A549 (cell line): ENCODE data around the gene LAMB3. TPM values are rescaled to one million over a fixed set of nuclear protein-coding genes. Genes with fewer than 3 reads are reported as not detected.

Experiments used
- ATAC-seq, 2 experiments: fragments of 200-7000 bp in 1 of 2; fragments of >200 bp in 1 of 2; cut with Nextera tagmentation in 1 of 2; cut with Tn5 transposase in 1 of 2; 3 replicates each; pipeline versions ENCODE4 v1.8.0 to v1.9.1; 2018 to 2020; ENCODE audit warnings: mild to moderate bottlenecking in 1 of 2, moderate library complexity in 1 of 2
- CTCF ChIA-PET: fragments of 300-600 bp; sonication (Branson Sonifier 250); formaldehyde crosslinking; extraction: SDS; loops from one replicate; lab custom pipeline; 2021; ENCODE audit warnings: antibody characterized with exemption, inconsistent platforms; lab: Yijun Ruan, JAX
- POLR2A ChIA-PET: fragments of 350-600 bp; formaldehyde crosslinking; extraction: SDS; loops from one replicate; lab custom pipeline; 2021; ENCODE audit warnings: antibody characterized with exemption, inconsistent platforms; lab: Yijun Ruan, JAX
- DNase-seq, 2 experiments: peaks; one replicate each; pipeline versions ENCODE4 v3.0.0 to v3.0.0-alpha.2; 2011 to 2016; ENCODE audit warnings: low read depth in 1 of 2, low spot score in 1 of 2
- FAIRE-seq: peaks from 2 replicates; lab custom pipeline; 2011; peaks lifted over from hg19 to GRCh38; lab: Jason Lieb, UNC
- H3K27ac ChIP-seq, 2 experiments: fragments of >200 bp; sonication (Bioruptor Twin); formaldehyde crosslinking; 3 replicates each; pipeline ENCODE4 v1.5.1; 2016 to 2017
- H3K4me1 ChIP-seq: fragments of >200 bp; sonication (Bioruptor Twin); formaldehyde crosslinking; 3 replicates; pipeline ENCODE4 v1.6.1; 2016
- H3K4me2 ChIP-seq: fragments of >200 bp; sonication (Bioruptor Twin); formaldehyde crosslinking; 3 replicates; pipeline ENCODE4 v1.6.1; 2016
- H3K4me3 ChIP-seq: fragments of >200 bp; sonication (Bioruptor Twin); formaldehyde crosslinking; 3 replicates; pipeline ENCODE4 v1.5.1; 2016
- H3K9me3 ChIP-seq: fragments of >200 bp; sonication (Bioruptor Twin); formaldehyde crosslinking; 3 replicates; pipeline ENCODE4 v1.6.1; 2016
- ATOH8 ChIP-seq: fragments of 250-450 bp; sonication (Bioruptor Pico); IDR thresholded peaks from 2 replicates; pipeline ENCODE4 v1.5.0; 2020; ENCODE audit warnings: low read depth, mild to moderate bottlenecking, moderate library complexity
- BHLHE40 ChIP-seq: IDR thresholded peaks from 2 replicates; pipeline ENCODE4 v1.6.1; 2012; ENCODE audit warnings: low read depth, low read length, inconsistent platforms
- CEBPB ChIP-seq, 2 experiments: fragments of >200 bp in 1 of 2; sonication (Bioruptor Twin) in 1 of 2; formaldehyde crosslinking in 1 of 2; IDR thresholded peaks; 2 replicates each; pipeline ENCODE4 v1.6.1; 2012 to 2016
- CHD2 ChIP-seq: fragments of 150-350 bp; IDR thresholded peaks from 2 replicates; pipeline ENCODE4 v1.6.1; 2014; ENCODE audit warnings: low read length; ENCODE audit not compliant: partially characterized antibody
- EHF ChIP-seq: fragments of 250-450 bp; sonication (Bioruptor Pico); IDR thresholded peaks from 2 replicates; pipeline ENCODE4 v1.5.0; 2020; ENCODE audit warnings: mild to moderate bottlenecking
- EHMT2 ChIP-seq: fragments of 200-600 bp; sonication (generic); IDR thresholded peaks from 2 replicates; pipeline ENCODE4 v1.6.1; 2016; ENCODE audit warnings: antibody characterized with exemption, low read depth, mild to moderate bottlenecking, moderate library complexity
- ELK1 ChIP-seq: fragments of 150-350 bp; IDR thresholded peaks from 2 replicates; pipeline ENCODE4 v1.6.1; 2014; ENCODE audit warnings: low read depth, mild to moderate bottlenecking, low read length
- ESRRA ChIP-seq: fragments of 150-350 bp; IDR thresholded peaks from 2 replicates; pipeline ENCODE4 v1.6.1; 2014; ENCODE audit warnings: mild to moderate bottlenecking, low read length, borderline replicate concordance
- FOSL2 ChIP-seq, 2 experiments: fragments of 450-650 bp in 1 of 2; fragments of >200 bp in 1 of 2; sonication (Bioruptor Twin) in 1 of 2; formaldehyde crosslinking; IDR thresholded peaks; 2 replicates each; pipeline versions ENCODE4 v1.5.0 to v1.6.1; 2016 to 2020; ENCODE audit warnings: mild to moderate bottlenecking in 1 of 2, moderate library complexity in 1 of 2
- FOXS1 ChIP-seq: fragments of 250-450 bp; sonication (Bioruptor Pico); IDR thresholded peaks from 2 replicates; pipeline ENCODE4 v1.5.0; 2020; ENCODE audit warnings: mild to moderate bottlenecking, moderate library complexity
- HDAC2 ChIP-seq: fragments of 200-600 bp; sonication (generic); IDR thresholded peaks from 2 replicates; pipeline ENCODE4 v1.6.1; 2016
- HEYL ChIP-seq: fragments of 250-450 bp; sonication (Bioruptor Pico); IDR thresholded peaks from 2 replicates; pipeline ENCODE4 v1.8.0; 2021; ENCODE audit warnings: mild to moderate bottlenecking, moderate library complexity
- HOXA7 ChIP-seq: fragments of 250-450 bp; sonication (Bioruptor Pico); IDR thresholded peaks from 2 replicates; pipeline ENCODE4 v1.5.0; 2020; ENCODE audit warnings: mild to moderate bottlenecking, moderate library complexity
- HOXB13 ChIP-seq: fragments of 250-450 bp; sonication (Bioruptor Pico); IDR thresholded peaks from 2 replicates; pipeline ENCODE4 v1.5.0; 2020; ENCODE audit warnings: low read depth, mild to moderate bottlenecking, moderate library complexity
- HOXB5 ChIP-seq: fragments of 250-450 bp; sonication (Bioruptor Pico); IDR thresholded peaks from 2 replicates; pipeline ENCODE4 v1.5.0; 2020; ENCODE audit warnings: mild to moderate bottlenecking, moderate library complexity
- JUN ChIP-seq, 2 experiments: fragments of >200 bp; sonication (Bioruptor Twin); formaldehyde crosslinking; IDR thresholded peaks; 2 replicates in 1 of 2; 3 replicates in 1 of 2; pipeline ENCODE4 v1.6.1; 2016 to 2017
- JUNB ChIP-seq: fragments of >200 bp; sonication (Bioruptor Twin); formaldehyde crosslinking; IDR thresholded peaks from 2 replicates; pipeline ENCODE4 v1.6.1; 2016
- KDM1A ChIP-seq: fragments of 200-600 bp; sonication (generic); IDR thresholded peaks from 2 replicates; pipeline ENCODE4 v1.6.1; 2016; ENCODE audit warnings: low read depth, mild to moderate bottlenecking
- MAZ ChIP-seq: fragments of 150-350 bp; IDR thresholded peaks from 2 replicates; pipeline ENCODE4 v1.6.1; 2014; ENCODE audit warnings: antibody characterized with exemption, low read depth, low read length, borderline replicate concordance
- NPAS2 ChIP-seq: fragments of 250-450 bp; sonication (Bioruptor Pico); IDR thresholded peaks from 2 replicates; pipeline ENCODE4 v1.8.0; 2022; ENCODE audit warnings: mild to moderate bottlenecking, moderate library complexity, borderline replicate concordance
- PBX3 ChIP-seq: IDR thresholded peaks from 2 replicates; pipeline ENCODE4 v1.6.1; 2012
- POLR2AphosphoS2 ChIP-seq: conservative IDR thresholded peaks from 2 replicates; pipeline ENCODE4 v1.6.1; 2012; ENCODE audit warnings: low read length, improper control_type of control experiment, inconsistent platforms
- RAD21 ChIP-seq, 2 experiments: fragments of >200 bp in 1 of 2; sonication (Bioruptor Twin) in 1 of 2; formaldehyde crosslinking in 1 of 2; IDR thresholded peaks in 1 of 2; conservative IDR thresholded peaks in 1 of 2; 2 replicates in 1 of 2; 3 replicates in 1 of 2; pipeline ENCODE4 v1.6.1; 2012 to 2018; ENCODE audit warnings: inconsistent platforms in 1 of 2
- RARB ChIP-seq: fragments of 250-450 bp; sonication (Bioruptor Pico); IDR thresholded peaks from 2 replicates; pipeline ENCODE4 v1.8.0; 2021; ENCODE audit warnings: mild to moderate bottlenecking, moderate library complexity
- RFX5 ChIP-seq: fragments of 450-650 bp; IDR thresholded peaks from 2 replicates; pipeline ENCODE4 v1.7.1; 2014; ENCODE audit warnings: antibody characterized with exemption, mild to moderate bottlenecking, moderate library complexity
- SREBF2 ChIP-seq: fragments of 450-650 bp; IDR thresholded peaks from 2 replicates; pipeline ENCODE4 v1.6.1; 2014; ENCODE audit warnings: mild to moderate bottlenecking, moderate library complexity
- TFCP2L1 ChIP-seq: fragments of 250-450 bp; sonication (Bioruptor Pico); IDR thresholded peaks from 2 replicates; pipeline ENCODE4 v1.5.0; 2021; ENCODE audit warnings: mild to moderate bottlenecking
- ZC3H11A ChIP-seq: fragments of 450-650 bp; IDR thresholded peaks from 2 replicates; pipeline ENCODE4 v1.6.1; 2014; ENCODE audit warnings: antibody characterized with exemption, mild to moderate bottlenecking
- ZFP36 ChIP-seq: fragments of 450-650 bp; IDR thresholded peaks from 2 replicates; pipeline ENCODE4 v1.6.1; 2014; ENCODE audit warnings: borderline replicate concordance; ENCODE audit not compliant: partially characterized antibody
- ZSCAN20 ChIP-seq: fragments of 250-450 bp; sonication (Bioruptor Pico); IDR thresholded peaks from 2 replicates; pipeline ENCODE4 v1.8.0; 2022; ENCODE audit warnings: mild to moderate bottlenecking, moderate library complexity
- WGBS: methylation state at CpG from one replicate; pipeline ENCODE4 v1.1.6; 2017; ENCODE audit errors: missing lambda C conversion rate; 5-methylcytosine and 5-hydroxymethylcytosine counted together
- polyA plus RNA-seq, 4 experiments: library from polyadenylated mRNA; depleted of rRNA in 3 of 4; stranded (reverse); fragments of >200 nt; fragmentation: RNase III in 1 of 4; extraction: RNeasy Plus Mini Kit Qiagen cat#74134 plus additional on column Dnase treatment in 1 of 4; gene quantifications; 2 replicates in 3 of 4; 3 replicates in 1 of 4; pipeline ENCODE4 v1.2.3, GENCODE V29; 2011 to 2017
- TF ChIP-seq, protein P1 (sequence below): IDR thresholded peaks from 2 replicates; pipeline ENCODE4 v1.6.1; 2012

Gene LAMB3
- polyA plus RNA-seq, 2 of the 4 experiments (the other 2 are of a cell fraction): 7.3 to 9.1 TPM

DNA sequence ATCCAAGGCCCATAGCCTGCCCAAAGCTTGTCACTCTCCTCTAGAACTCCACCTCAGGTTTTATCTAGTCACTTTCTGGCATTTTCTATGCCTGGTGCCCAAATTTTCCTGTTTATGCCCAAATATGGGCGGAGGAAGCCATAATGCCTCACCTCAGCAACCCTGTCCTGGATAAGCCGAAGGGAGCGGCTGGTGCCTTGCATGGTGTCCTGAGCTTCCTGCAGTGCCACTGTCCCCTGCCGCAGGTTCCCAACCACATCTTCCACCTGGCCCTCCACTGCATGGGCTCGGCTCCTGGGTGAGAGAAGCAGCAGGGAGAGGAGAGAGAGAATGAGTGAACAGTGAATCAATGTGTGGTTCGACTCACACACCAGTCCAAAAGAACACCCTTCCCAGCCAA lies 34.5 kb downstream of the LAMB3 start:
- WGBS: 73% methylated on average over 6 of the region's 6 CpGs
- TF ChIP-seq EHF (CRISPR knock-in tag) (no peak), HDAC2 (no peak), JUNB (no peak), SREBF2 (no peak), HOXB13 (CRISPR knock-in tag) (no peak), NPAS2 (CRISPR knock-in tag) (no peak), ELK1 (no peak), PBX3 (no peak), RAD21 (conservative IDR thresholded peaks at IDR 0.05 in 1 of 2, IDR thresholded peaks at IDR 0.05 in 1 of 2) (no peak), FOSL2 (IDR thresholded peaks at IDR 0.05) (no peak), FOSL2 (CRISPR knock-in tag; IDR thresholded peaks at IDR 0.05) (no peak), CEBPB (IDR thresholded peaks at IDR 0.05) (no peak), FOXS1 (CRISPR knock-in tag) (no peak), ZC3H11A (no peak), POLR2AphosphoS2 (no peak), BHLHE40 (no peak), KDM1A (no peak)
- no peak for DNase-seq
- Histone ChIP-seq H3K4me1 (no peaks in the 10 kb centered on the region), H3K27ac (no peak overlapping the region), H3K4me2 (no peak overlapping the region), H3K4me3 (no peak overlapping the region), H3K9me3 (no peaks in the 10 kb centered on the region)
- CTCF ChIA-PET: interaction anchor here (1.0 to 3.2 kb wide), 5 partner anchors 10 to 43 kb away, joined by 3 to 16 read pairs (median 9); no protein-coding TSS in a partner anchor
- ATAC-seq: no peak
- no peak for FAIRE-seq
- POLR2A ChIA-PET: no interaction called here

- POLR2A ChIA-PET: no interaction called here
Measured at GRCh38 chr1:209617047-209617673, 35.1 kb downstream of the LAMB3 start.

More at GRCh38 chr1:209617047-209617673, 35.1 kb downstream of the LAMB3 start:
- Histone ChIP-seq H3K4me2 (no peak overlapping the region), H3K27ac (no peak overlapping the region), H3K4me1 (no peaks in the 10 kb centered on the region), H3K9me3 (no peaks in the 10 kb centered on the region), H3K4me3 (no peak overlapping the region)
- ATAC-seq (no peak), FAIRE-seq (no peak), DNase-seq (no peak)
- no peak for TF ChIP-seq CHD2
- TF ChIP-seq ZC3H11A: no peak
- TF ChIP-seq RFX5: no peak
- TF ChIP-seq ZSCAN20: no peak
- no peak for TF ChIP-seq TFCP2L1 (CRISPR knock-in tag)
- TF ChIP-seq HOXB5 (CRISPR knock-in tag): no peak
- TF ChIP-seq, protein P1, sequence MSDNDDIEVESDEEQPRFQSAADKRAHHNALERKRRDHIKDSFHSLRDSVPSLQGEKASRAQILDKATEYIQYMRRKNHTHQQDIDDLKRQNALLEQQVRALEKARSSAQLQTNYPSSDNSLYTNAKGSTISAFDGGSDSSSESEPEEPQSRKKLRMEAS: no peak
- no peak for TF ChIP-seq HOXA7
- TF ChIP-seq JUN (IDR thresholded peaks at IDR 0.05): no peak
- no peak for TF ChIP-seq FOXS1 (CRISPR knock-in tag)
- TF ChIP-seq ATOH8 (CRISPR knock-in tag): no peak
- no peak for TF ChIP-seq ESRRA
- no peak for TF ChIP-seq MAZ
- TF ChIP-seq KDM1A: no peak
- no peak for TF ChIP-seq ZFP36
- TF ChIP-seq RAD21 (conservative IDR thresholded peaks at IDR 0.05 in 1 of 2, IDR thresholded peaks at IDR 0.05 in 1 of 2): no peak
- TF ChIP-seq EHMT2: no peak
- no peak for TF ChIP-seq RARB (CRISPR knock-in tag)
- TF ChIP-seq HEYL: no peak
- CTCF ChIA-PET: interaction anchor here (1.0 to 3.2 kb wide), 4 partner anchors 10 to 35 kb away, joined by 3 to 16 read pairs (median 11); no protein-coding TSS in a partner anchor
- 63% methylated on average over 6 of the region's 10 CpGs for WGBS
